GM21390 (cell line): ENCODE data around the gene LEPR.
"Not testable (repeated sequence)": the region's sequence is repeated elsewhere in the genome, so short reads cannot be mapped to it uniquely, and the experiment has no call there.

ENCODE experiments used
- ATAC-seq: cut with Tn5 transposase; IDR thresholded peaks from one replicate; pipeline ENCODE4 v1.9.1; 2021; ENCODE audit not compliant: unreplicated experiment

LEPR gene

GRCh38 chr1:65420590-65421350, at the start of gene LEPR, which contains the start of gene LEPROT:
TSS of gene LEPR (plus strand) at chr1:65420668. CDS start at chr1:65565566, 144,898 bp downstream.
TSS of gene LEPROT (plus strand) at chr1:65420668. CDS start at chr1:65420725, 57 bp downstream.
- peak; percentile 54 for ATAC-seq

DNA sequence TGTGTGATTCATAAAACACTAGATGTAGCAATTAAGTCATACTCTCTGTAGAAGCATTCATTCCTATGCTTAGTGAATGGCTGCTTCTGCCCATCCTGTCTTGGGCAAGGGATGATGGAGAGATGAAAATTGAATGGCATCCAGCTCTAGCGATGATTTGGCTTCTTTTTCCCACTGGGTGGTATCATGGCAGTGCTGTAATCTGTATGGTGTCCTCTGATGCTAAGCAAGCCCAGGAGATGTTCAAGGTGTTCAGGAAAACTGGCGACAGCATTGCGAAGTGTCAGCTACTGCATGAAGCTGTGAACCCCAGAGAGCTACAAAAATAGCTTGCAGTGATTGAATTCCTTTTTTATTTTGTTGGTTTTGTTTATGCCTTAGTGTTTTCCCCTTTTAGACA, 48.9 kb upstream of the LEPR start:
- ATAC-seq = no peak

DNA sequence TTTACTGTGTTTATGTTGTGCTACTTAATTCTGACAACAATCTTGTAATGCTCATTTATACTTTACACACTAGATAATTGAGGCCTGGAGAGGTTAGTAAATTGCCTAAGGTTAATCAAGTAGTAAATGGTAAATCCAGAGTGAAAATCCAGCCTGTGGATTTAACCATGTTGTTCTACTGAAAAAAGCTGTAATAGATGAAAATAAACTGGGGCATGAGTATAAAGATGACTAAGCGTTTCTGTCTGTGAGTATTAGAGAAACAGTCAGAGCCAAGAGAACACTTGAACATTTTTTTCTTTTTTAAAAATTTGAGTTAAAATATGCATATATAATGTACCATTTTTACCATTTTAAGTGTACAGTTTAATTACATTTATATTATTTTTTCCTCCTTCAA, 47.9 kb upstream of the LEPR start:
- no peak for ATAC-seq

DNA sequence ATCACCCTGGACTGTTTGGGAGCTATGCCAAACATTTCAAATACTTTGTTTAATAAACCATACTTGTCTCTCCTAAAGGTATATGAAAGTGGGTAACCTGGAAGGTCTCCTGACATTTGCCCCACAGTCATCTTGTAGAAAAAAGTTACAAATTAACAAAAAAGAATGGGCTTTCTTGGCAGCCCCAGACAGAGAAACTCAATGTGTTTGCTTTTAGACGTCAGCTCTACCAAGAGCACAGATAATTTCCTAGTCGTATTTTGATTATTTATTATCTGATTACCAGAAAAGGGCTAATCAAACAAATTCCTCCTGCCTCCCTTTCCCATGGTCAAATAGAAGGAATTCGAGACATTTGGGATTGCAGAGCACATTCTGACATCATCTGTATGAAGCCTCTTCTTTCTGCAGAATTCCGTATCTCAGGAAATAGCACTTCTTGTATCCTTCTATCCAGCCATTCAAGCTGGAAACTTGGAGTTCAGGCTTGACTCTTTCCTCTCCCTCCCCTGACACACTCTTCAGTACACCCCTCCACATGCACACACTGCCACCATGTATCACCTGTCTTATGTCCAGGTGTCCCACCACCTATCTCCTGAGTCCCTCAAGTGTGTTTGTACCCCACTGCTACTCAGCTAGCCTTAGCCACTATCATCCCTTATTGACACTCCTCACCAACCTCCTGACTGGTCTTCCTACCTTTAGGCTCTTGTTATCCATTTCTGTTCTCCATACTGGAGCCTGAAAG, 42.8 kb upstream of the LEPR start:
- no peak for ATAC-seq

- ATAC-seq = no peak
Measured at GRCh38 chr1:65378247-65378946, 42.1 kb upstream of the LEPR start.

- ATAC-seq = not testable (repeated sequence)
Measured at GRCh38 chr1:65384426-65384825, 36.0 kb upstream of the LEPR start.

DNA sequence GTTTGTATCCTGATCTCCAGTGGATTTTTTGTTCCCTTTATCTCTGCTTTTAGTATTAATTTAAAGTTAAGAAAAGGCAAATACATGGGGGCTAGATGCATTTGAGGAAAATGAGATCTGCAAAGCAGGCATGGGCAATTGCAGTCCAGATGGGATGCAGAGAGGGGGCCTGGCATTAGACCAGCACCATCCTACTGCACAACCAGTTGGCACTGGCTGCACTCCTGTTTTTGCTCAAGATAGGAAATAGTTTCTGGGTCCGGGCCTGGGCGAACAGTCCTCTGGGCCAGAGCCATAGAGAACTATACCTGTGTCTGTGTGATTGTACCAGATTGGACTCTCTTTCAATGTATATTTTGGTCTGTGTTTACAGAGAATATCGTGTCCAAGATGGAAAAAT, 34.0 kb upstream of the LEPR start:
- ATAC-seq = no peak

DNA sequence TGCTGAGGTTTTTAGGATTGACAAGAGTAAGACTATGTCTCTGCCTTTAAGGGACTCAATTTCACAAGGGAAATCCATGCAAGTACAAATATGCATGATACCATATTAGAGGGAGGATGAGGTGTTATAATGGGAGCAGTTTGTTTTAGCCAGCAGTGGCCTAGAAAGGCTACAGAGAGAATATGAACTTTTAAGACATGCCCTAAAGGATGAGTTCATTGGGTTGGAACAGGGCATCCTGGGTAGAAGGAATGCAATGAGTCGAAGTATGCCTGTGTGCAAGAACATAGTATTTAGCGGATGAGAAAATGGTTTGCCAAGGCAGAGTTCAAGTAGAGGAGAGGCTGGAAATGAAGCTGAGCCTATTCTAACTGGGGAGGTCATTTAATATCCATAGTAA, 32.6 kb upstream of the LEPR start:
- no peak for ATAC-seq

DNA sequence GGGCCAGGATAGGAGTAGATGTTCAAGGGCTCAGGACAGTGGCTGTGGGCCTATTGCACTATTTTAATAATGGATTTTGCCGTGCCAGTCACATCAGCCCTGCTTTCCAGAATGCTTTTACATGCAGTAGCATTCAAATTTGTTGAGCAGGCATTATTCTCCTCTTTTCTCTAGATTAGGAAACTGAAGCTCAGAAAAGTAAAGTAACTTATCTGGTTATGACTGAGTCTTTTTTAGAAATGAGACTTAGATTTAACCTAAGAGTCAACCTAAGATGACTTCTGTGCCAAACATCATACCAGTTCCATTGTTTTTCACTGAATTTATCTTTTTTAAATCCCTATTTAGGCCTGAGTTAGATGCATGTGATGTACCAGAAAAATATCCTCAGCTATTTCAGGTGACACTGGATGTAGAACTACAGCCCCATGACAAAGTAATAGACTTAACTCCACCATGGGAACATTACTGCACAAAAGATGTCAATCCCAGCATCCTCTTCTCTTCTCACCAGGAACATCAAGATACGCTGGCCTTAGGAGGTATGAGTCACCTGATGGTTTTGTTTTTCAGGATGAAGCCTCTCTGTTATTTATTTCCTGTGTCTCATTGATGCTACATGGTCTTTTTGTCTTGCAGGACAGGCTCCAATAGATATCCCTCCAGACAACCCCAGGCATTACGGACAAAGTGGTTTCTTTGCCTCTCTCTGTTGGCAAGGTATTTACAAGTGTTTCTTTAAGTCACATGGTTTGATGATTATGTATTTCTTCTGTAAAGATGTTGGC, 31.4 kb upstream of the LEPR start:
- no peak for ATAC-seq

DNA sequence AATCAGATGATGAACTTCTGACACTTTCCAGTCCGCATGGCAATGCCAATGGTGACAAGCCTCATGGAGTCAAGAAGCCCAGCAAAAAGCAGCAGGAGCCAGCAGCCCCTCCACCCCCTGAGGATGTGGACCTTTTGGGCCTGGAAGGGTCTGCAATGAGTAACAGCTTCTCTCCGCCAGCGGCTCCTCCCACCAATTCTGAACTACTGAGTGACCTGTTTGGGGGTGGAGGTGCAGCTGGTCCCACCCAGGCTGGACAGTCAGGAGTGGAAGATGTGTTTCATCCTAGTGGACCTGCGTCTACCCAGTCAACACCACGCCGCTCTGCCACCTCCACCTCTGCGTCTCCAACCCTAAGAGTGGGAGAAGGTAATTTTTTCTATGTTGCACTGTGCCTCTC, 28.0 kb upstream of the LEPR start:
- ATAC-seq = no peak

- peak; percentile 87 for ATAC-seq
Measured at GRCh38 chr1:65393347-65393746, 27.1 kb upstream of the LEPR start.

GRCh38 chr1:65393928-65394327, 26.5 kb upstream of the LEPR start:
- ATAC-seq = no peak

DNA sequence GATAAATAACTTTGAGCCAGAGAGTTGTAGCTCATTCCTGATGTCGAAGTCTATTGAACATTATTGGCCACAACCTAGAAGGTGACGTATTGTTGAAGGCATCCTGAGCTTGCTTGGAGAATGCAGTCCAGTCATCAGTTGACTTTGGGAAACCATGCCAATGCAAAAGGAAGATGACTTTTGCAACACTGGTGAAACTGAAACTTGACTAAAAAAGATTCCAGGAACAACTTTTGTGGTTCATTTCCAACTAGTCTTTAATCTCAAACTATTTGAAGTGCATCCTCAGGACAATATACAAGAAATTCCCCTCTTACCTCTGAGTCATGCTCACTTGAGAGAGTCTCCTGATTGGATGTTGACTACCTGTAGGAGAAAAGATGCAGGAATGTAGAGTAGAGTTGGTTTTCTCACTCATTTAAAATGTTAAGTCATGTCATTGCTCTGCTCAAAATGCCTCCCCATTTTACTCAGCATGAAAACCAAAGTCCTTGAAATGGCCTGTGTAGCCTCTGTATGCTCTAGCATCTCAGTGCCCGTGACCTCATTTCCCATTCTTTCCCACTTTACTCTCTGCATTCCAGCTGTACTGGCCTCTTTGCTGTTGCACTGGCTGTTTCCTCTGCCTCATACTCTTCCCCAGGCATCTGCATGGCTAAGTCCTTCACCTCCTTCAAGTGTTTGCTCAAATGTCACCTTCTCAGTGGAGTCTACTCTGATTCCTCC, 24.4 kb upstream of the LEPR start:
- no peak for ATAC-seq

DNA sequence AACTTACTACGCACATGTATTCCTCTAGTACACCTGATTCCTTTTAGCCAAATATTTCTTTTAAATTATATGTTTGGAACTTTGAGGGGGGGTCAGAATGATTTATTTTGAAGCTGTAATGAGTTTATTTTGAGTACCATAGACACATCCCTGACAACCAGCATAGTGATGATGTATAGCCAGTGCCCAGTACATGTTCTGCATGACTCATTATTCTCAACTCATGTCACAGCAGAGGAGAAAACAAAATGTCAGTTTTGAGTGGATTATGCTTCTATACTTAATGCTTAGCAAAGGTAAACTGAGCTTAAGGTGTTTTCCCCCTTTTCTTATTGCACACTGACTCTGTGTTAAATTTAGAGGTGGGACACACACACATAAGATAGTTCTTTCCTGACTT, 22.4 kb upstream of the LEPR start:
- ATAC-seq = no peak

DNA sequence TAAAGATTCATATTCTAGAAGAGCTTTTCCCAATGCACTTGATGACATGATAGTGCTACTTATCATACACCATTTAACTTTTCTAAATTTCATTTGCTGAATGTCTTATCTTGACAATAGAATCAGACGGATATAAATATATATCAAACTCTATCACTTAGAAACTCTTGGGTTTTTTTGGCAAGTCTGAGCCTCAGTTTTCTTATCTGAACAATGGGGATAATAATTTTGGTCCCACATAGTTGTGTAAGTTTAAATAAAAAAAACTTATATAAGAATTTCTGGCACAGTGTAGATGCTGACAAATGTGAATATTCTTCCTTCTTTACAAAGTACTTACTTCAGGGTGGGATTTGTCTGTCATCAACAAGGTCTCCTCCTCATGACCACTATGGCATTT, 21.5 kb upstream of the LEPR start:
- ATAC-seq = no peak

DNA sequence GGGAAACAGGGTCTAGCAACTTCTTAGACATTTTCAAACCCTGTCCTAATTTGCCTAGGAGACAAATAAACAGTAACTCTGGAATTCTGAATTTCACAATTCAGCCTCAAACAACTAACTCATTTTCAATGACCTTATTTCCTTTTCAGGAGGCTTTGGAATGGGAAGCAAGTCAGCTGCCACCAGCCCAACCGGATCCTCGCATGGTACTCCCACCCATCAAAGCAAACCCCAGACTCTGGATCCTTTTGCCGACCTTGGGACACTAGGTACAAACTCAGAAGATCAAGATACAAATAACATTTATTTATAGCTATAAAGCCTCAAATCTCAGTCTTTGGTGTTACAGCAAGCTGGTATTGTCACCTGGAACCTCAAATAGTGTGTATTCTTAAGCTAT, 18.9 kb upstream of the LEPR start:
- no peak for ATAC-seq

DNA sequence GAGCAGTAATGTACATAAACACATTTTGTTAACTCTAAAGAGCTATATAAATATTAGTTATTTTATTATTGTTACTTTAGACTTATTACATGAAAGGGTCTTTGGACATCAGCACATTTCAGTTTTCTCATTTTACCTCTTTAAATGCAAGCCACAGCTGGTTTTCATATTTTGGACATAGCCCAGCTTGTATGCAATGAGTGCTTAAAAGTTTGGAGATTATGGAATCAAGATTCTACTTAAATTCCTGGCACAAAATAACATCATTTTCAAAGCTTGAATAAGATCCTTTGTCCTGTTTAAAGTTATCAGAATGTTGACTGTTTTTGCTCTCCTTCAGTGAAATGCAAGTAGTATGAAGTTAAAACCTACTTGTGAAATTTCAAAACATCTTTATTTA, 15.5 kb upstream of the LEPR start:
- ATAC-seq = no peak

GRCh38 chr1:65407877-65408276, 12.6 kb upstream of the LEPR start:
- ATAC-seq = no peak

- no peak for ATAC-seq
Measured at GRCh38 chr1:65409314-65409713, 11.2 kb upstream of the LEPR start.

DNA sequence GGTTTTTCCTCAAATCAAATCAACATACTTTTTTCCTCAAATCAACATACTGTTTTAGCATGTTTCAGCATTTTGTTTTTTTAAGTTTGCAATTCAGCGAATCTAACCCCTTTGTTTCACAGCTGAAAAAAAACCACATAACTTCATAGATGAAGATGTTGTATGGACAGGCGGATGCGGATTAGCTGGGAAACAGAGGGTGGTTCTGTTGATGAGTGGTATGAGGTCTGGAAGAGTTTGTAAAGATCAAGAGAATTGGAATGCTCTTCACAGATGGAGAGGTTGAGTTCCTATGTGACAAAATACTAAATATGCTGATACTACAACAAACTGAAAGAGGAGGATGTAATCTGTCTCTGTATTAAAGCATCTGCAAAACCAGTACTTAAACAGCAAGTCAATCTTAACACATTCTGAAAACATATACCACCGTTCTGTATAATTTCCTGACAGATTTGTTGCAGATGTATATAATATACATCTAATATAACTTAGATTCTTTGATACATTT, 10.6 kb upstream of the LEPR start:
- no peak for ATAC-seq
